Esophagus squamous epithelium (tissue), 4 donors: ENCODE data around the gene TCERG1L.

Experiments used
- CTCF ChIP-seq, 6 experiments: fragments of 450-650 bp in 4 of 6; fragments of 200-600 bp in 2 of 6; sonication (generic) in 2 of 6; IDR thresholded peaks; one replicate each; pipeline ENCODE4 v1.5.1; 2016 to 2019; ENCODE audit warnings: antibody characterized with exemption in 6 of 6, mild to moderate bottlenecking in 4 of 6, moderate library complexity in 4 of 6
- POLR2A ChIP-seq, 4 donors: fragments of 450-650 bp; IDR thresholded peaks; one replicate each; pipeline ENCODE4 v1.6.1; 2017; ENCODE audit warnings: antibody characterized with exemption in 4 of 4, mild to moderate bottlenecking in 4 of 4, moderate library complexity in 3 of 4

DNA sequence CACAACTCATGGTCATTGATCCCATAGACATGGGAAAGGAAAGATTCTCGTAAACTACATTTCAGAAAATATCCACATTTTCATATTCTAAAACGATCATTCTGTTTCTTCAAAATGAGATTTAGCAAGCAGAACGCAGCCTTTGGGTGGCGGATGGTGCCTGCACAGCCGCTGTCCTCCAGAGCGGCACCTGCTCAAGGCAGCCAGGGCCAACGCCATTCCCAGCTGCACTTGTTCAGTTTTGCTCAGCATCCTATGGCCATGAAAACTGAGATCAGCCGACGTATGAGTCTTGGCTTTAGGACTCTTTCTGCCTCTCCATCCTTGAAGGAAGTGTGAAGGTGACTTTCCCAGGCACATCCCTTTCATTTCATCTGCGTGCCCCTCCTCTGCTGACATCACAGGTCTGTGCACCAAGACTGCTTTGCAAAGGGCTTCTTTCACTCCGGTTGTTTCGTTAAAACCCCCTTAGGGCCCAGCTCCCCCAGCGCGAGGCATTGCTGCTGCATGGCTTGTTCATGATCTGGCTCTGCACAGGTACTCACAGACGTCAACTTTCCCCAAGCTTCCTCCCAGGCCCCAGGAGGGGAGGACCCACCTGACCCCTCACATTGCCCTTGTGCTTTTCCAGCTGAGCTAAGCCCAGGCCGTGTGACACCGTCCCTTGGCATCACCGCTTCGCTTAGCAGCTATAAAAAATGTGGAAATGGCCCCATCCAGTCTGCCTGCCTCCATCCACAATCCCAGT lies 37.2 kb downstream of the TCERG1L start:
- no peak for TF ChIP-seq CTCF (IDR thresholded peaks at IDR 0.05)
- TF ChIP-seq POLR2A (IDR thresholded peaks at IDR 0.05), result no peak
